MM.1S (cell line): ENCODE measurements around the gene BAZ2A.

Experiments
- DNase-seq: peaks from one replicate; pipeline ENCODE4 v3.0.0-alpha.2; 2015
- H2AFZ ChIP-seq: fragments of 300-600 bp; sonication (generic); 2 replicates; pipeline ENCODE4 v1.6.0; 2016; ENCODE audit warnings: antibody characterized with exemption, low read length
- H3F3A ChIP-seq: fragments of 300-600 bp; sonication (generic); 2 replicates; pipeline ENCODE4 v1.6.1; 2016; ENCODE audit warnings: mild to moderate bottlenecking, antibody characterized with exemption, low read length, moderate library complexity, mixed read lengths; ENCODE audit not compliant: insufficient read depth
- H3K27ac ChIP-seq: fragments of 300-600 bp; sonication (generic); 2 replicates; pipeline ENCODE4 v1.5.1; 2016; ENCODE audit warnings: mild to moderate bottlenecking, low read length
- H3K27me3 ChIP-seq: fragments of 300-600 bp; sonication (generic); replicated peaks from 2 replicates; pipeline ENCODE4 v1.6.0; 2016; ENCODE audit warnings: low read length; ENCODE audit not compliant: insufficient read depth
- H3K36me3 ChIP-seq: fragments of 300-600 bp; sonication (generic); replicated peaks from 2 replicates; pipeline ENCODE4 v1.6.1; 2016; ENCODE audit warnings: mild to moderate bottlenecking, low read length, mixed read lengths; ENCODE audit not compliant: insufficient read depth
- H3K4me1 ChIP-seq: fragments of 300-600 bp; sonication (generic); 2 replicates; pipeline ENCODE4 v1.6.1; 2016; ENCODE audit warnings: low read length, mixed read lengths
- H3K4me2 ChIP-seq: fragments of 300-600 bp; sonication (generic); 2 replicates; pipeline ENCODE4 v1.6.0; 2016; ENCODE audit warnings: low read depth, low read length
- H3K4me3 ChIP-seq: fragments of 300-600 bp; sonication (generic); 2 replicates; pipeline ENCODE4 v1.5.1; 2016; ENCODE audit warnings: low read length, mixed read lengths
- H3K79me2 ChIP-seq: fragments of 300-600 bp; sonication (generic); 2 replicates; pipeline ENCODE4 v1.6.1; 2016; ENCODE audit warnings: mixed run types, low read length, mixed read lengths
- H3K9ac ChIP-seq: fragments of 300-600 bp; sonication (generic); 2 replicates; pipeline ENCODE4 v1.6.1; 2016; ENCODE audit warnings: low read length, mixed read lengths
- H3K9me2 ChIP-seq: fragments of 300-600 bp; sonication (generic); replicated peaks from 2 replicates; pipeline ENCODE4 v1.6.1; 2016; ENCODE audit warnings: mild to moderate bottlenecking, low read length, mixed read lengths; ENCODE audit not compliant: insufficient read depth
- H3K9me3 ChIP-seq: fragments of 300-600 bp; sonication (generic); replicated peaks from 2 replicates; pipeline ENCODE4 v1.6.1; 2016; ENCODE audit warnings: mild to moderate bottlenecking, low read length, mixed read lengths; ENCODE audit not compliant: insufficient read depth
- H4K20me1 ChIP-seq: fragments of 300-600 bp; sonication (generic); 2 replicates; pipeline ENCODE4 v1.6.1; 2016; ENCODE audit warnings: mild to moderate bottlenecking, low read length, moderate library complexity, mixed read lengths; ENCODE audit not compliant: insufficient read depth
- CTCF ChIP-seq: fragments of 300-600 bp; sonication (generic); IDR thresholded peaks from 2 replicates; pipeline ENCODE4 v1.5.1; 2016; ENCODE audit warnings: antibody characterized with exemption, low read length, mixed read lengths
- EZH2 ChIP-seq: fragments of 300-600 bp; sonication (generic); optimal IDR thresholded peaks from 2 replicates; pipeline ENCODE3; 2017; ENCODE audit warnings: low read depth, mild to moderate bottlenecking, antibody characterized with exemption, low read length, mixed read lengths
- EZH2phosphoT487 ChIP-seq: fragments of 300-600 bp; sonication (generic); IDR thresholded peaks from 2 replicates; pipeline ENCODE4 v1.6.1; 2018; ENCODE audit warnings: antibody characterized with exemption, low read length

BAZ2A gene

GRCh38 chr12:56635806-56636674, 5.9 kb upstream of the BAZ2A start:
- H3K9me3 ChIP-seq = no peaks in the 10 kb centered on the region
- DNase-seq = peak; percentile 76
- peaks cover 39% of the 10 kb centered on the region for H3K4me1 ChIP-seq
- TF ChIP-seq EZH2 (no peak), EZH2phosphoT487 (no peak), CTCF (no peak)
- peaks cover 13% of the 10 kb centered on the region; the same call in 1 of the 2 replicates for H3K36me3 ChIP-seq
- peak overlapping the region; percentile 97 for H3K4me2 ChIP-seq
- peak overlapping the region; percentile 71 for H3K4me3 ChIP-seq
- H3K79me2 ChIP-seq = peaks cover 83% of the 10 kb centered on the region
- H3K27me3 ChIP-seq = no peaks in the 10 kb centered on the region
- peaks cover 72% of the 10 kb centered on the region for H3F3A ChIP-seq
- 0 out of 2 replicates have a peak, but pooled peaks cover 10% of the 10 kb centered on the region for H4K20me1 ChIP-seq
- no peaks in the 10 kb centered on the region for H3K9me2 ChIP-seq
- H3K9ac ChIP-seq = peak overlapping the region; percentile 68
- peak overlapping the region; percentile 39 for H2AFZ ChIP-seq
- H3K27ac ChIP-seq = peak overlapping the region; percentile 75

GRCh38 chr12:56634837-56635791, 5.0 kb upstream of the BAZ2A start:
- Histone ChIP-seq H3K9me2 (no peaks in the 10 kb centered on the region), H2AFZ (peak overlapping the region; percentile 25), H3K4me2 (peak overlapping the region; percentile 97), H3K36me3 (peaks cover 10% of the 10 kb centered on the region; the same call in 1 of the 2 replicates), H3K79me2 (peaks cover 83% of the 10 kb centered on the region), H3K9ac (peak overlapping the region; percentile 75), H3K9me3 (no peaks in the 10 kb centered on the region), H3K4me1 (peaks cover 46% of the 10 kb centered on the region), H4K20me1 (0 out of 2 replicates have a peak, but pooled peaks cover 10% of the 10 kb centered on the region), H3K27ac (peak overlapping the region; percentile 75), H3K27me3 (no peaks in the 10 kb centered on the region), H3F3A (peaks cover 74% of the 10 kb centered on the region), H3K4me3 (peak overlapping the region; percentile 71)
- peak; percentile 84 for DNase-seq
- TF ChIP-seq EZH2phosphoT487 (no peak), CTCF (peak; percentile 33)

GRCh38 chr12:56634242-56634836, 4.2 kb upstream of the BAZ2A start:
- Histone ChIP-seq H2AFZ (0 out of 2 replicates have a peak overlapping the region, but pooled peaks have one; percentile 1), H3K36me3 (peaks cover 10% of the 10 kb centered on the region; the same call in 1 of the 2 replicates)

More at GRCh38 chr12:56634242-56634836, 4.2 kb upstream of the BAZ2A start:
- peak; percentile 63 for DNase-seq
- Histone ChIP-seq H3K9ac (peak overlapping the region; percentile 75), H3K4me1 (peaks cover 46% of the 10 kb centered on the region), H3K9me2 (no peaks in the 10 kb centered on the region), H3K4me2 (peak overlapping the region; percentile 70), H3F3A (peaks cover 69% of the 10 kb centered on the region), H3K27me3 (no peaks in the 10 kb centered on the region), H3K27ac (peak overlapping the region; percentile 64; the same call in 1 of the 2 replicates), H3K4me3 (peak overlapping the region; percentile 71), H4K20me1 (0 out of 2 replicates have a peak, but pooled peaks cover 10% of the 10 kb centered on the region), H3K79me2 (peaks cover 83% of the 10 kb centered on the region), H3K9me3 (no peaks in the 10 kb centered on the region)
- no peak for TF ChIP-seq EZH2phosphoT487
- no peak for TF ChIP-seq EZH2
- TF ChIP-seq CTCF = no peak
